Stimulated activated CD4-positive, alpha-beta T cell treated with anti-CD3 and anti-CD28 coated beads, TNF-alpha, amount 100 ng/mL, for 48 hours (primary cell): ENCODE measurements around the gene DLGAP1.
"Not testable (repeated sequence)": the region's sequence is repeated elsewhere in the genome, so short reads cannot be mapped to it uniquely, and the experiment has no call there.

Experiments used
- DNase-seq, 3 donors: peaks; one replicate each; pipeline ENCODE4 v3.0.0-alpha.2; 2020; ENCODE audit warnings: low read depth in 3 of 3

The DLGAP1 gene

DNA sequence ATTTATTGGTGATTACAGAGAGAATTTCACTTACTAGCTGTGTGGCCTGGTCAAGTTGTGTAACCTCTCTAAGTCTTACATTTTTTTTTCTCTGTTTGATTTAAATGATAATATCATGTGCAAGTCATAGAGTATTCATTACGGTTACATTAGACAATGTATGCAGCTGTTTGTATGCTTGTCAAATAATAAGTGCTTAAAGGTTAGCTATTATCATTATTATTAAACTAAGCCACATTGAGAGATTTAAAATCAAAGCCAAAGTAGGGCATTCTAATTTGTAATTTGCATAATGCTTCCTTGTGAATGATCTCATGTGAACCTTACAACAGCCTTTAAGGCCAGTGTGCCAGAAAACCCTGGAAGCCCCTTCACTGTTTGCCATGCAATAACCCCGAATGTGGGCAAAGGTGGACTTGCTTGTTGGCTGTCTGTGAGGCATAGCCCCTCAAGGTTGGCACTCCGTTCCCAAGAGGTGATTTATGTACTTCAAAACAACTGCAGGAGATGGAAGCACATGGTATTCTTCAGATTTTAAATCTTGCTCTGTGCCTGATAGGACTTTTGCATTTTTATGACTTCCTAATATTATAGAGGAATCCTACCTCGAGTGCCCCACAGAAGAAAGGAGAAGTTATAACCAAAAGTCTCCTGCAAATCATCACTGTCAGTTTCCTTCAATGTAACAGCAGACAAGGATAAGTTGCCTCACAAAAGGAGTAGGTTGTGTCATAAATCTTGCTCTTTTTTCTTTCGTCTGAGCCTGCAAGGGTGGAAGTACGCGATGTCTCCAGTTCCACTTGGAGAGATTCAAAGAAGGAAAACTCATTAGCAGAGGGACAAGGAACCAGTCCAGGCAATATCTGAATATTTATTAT lies 733.1 kb downstream of the DLGAP1 start:
- no peak for DNase-seq

DNA sequence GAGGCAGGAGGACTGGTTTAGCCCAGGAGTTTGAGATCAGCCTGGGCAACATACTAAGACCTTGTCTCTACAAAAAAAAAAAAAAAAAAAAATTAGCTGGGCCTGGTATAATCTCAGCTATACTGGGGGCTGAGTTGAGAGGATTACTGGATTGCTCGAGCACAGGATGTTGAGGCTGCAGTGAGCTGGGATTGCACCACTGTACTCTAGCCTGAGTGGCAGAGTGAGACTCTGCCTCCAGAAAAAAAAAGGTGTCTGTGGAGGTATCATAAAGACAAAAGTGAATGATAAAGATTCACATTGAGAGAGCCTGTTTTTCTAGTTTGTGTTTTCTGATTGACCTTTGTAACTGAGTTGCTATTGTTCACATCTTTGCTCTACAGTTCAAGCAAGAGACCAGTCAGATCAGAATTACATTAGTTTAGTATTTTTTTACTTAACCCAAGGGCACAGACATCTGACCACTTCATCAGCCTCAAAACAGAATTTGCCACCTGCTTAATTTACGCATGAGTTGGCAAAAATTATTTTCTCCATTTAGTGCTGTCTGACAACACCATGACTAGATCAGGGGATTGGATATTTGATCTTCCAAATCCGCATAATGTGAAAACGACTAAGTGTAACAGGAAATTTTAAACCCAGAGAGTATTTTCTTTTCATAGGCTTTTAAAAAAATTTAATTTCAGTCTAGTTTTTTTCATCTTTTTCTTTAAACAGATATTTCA lies 734.1 kb downstream of the DLGAP1 start:
- DNase-seq, result no peak

GRCh38 chr18:3720159-3720558 lies 734.9 kb downstream of the DLGAP1 start:
- DNase-seq, result no peak

DNA sequence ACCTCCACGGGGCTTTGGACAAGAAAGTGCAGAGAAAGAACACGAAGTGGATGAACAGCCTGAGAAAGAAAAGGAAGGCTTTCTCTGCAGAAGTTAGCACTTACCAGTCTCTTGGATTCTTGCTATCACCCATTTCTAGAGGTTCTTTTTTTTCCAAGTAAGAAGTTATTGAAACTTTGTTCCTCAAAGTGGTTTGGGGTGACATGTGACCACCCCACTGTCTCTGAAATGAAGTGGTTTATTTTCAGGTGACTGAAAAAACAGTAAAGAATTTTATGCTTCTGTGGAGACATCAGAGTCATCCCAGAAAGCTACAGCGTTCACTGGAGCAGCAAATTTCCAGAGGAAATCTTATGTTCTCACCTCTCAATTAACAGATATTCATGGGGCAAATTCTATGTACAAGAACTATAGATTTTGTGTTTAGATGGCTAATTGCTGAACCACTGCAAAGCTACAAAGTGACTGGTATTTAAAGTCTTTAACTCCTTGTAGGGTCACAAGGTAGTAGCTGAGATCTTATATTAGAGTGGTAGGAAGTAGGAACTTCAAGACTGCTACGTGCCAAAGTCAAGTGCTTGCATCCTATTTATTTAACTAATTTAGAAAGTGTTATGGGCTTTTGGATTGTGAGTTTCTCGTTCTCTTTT lies 737.6 kb downstream of the DLGAP1 start:
- no peak for DNase-seq

DNA sequence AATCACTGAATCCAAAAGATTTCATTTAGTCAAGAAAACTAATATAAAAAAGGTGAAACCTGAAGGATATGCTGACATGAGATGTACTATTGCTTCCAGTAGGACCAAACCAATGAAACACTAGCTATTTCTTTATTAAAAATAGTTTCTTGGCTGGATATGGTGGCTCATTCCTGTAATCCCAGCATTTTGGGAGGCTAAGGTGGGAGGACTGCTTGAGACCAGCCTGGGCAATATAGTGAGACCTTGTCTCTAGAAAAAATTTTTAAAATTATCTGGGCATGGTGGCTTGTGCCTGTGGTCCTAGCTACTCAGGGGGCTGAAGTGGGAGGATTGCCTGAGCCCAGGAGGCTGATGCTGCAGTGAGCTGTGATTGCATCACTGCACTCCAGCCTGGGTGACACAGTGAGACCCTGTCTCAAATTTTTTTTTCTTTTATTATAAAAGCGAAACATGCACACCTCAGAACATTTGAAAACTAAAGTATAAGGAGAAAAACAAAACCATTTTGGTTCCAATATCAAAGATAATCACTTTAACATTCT lies 738.9 kb downstream of the DLGAP1 start:
- no peak for DNase-seq

GRCh38 chr18:3715231-3716080 lies 739.7 kb downstream of the DLGAP1 start:
- DNase-seq, result no peak

DNA sequence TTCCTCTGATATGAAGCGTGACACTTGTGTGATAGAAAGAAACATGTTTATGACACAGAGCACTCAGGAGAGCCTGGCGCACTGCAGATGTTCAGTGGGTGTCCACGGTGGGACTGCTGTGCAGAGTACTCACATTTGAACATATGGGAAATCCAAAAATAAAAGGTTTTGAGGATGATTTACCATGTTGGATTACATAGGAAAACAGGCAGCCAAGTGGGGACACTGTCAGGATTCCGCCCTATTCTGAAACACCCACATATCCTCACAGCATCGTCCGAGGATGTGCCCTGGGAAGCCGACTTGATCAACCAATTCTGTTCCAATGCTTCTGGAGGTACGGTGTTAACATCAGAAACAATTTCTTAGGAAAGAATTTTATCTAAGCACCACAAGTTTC lies 741.4 kb downstream of the DLGAP1 start:
- DNase-seq, result no peak

GRCh38 chr18:3713166-3713565 lies 741.9 kb downstream of the DLGAP1 start:
- DNase-seq, result no peak

DNA sequence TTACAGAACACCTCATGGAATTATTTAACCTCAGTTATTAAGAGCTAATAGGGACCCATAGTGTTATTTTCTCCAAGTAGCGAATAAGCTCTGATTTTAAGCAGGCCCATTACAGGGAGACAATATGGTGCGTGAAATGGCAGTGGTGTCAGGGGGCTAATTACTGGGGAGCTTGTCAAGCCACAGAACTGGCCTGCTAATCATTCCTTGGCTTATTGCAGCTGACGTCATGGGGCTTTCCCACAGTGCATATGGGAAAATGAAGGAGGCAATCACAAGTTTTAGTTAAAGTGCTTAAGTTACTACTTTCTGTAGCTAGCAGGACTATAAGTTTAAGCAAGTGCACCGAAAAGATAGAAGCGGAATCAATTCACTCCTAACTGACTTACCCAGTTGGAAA lies 742.6 kb downstream of the DLGAP1 start:
- DNase-seq, result no peak

- DNase-seq, result no peak
Observed at GRCh38 chr18:3710712-3711301, 744.3 kb downstream of the DLGAP1 start.

DNA sequence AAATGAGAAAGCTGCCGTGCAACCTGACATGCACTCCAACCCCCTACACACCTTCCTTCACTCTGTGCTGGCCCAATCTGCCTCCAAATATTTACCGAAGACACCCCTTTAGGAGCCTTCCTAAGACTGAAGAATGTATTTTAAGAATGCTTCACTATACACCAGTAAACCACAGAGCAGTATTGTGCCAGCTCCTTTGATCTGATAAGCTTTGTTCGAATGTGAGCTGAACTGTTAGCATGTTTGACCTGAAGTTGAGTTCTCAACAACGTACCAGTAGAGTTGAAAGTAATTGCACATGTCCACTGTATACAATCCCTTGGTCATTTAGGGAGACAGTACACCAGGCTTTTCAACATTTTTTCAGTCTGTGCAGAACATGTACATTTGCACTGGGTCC lies 745.9 kb downstream of the DLGAP1 start:
- DNase-seq, result no peak

DNA sequence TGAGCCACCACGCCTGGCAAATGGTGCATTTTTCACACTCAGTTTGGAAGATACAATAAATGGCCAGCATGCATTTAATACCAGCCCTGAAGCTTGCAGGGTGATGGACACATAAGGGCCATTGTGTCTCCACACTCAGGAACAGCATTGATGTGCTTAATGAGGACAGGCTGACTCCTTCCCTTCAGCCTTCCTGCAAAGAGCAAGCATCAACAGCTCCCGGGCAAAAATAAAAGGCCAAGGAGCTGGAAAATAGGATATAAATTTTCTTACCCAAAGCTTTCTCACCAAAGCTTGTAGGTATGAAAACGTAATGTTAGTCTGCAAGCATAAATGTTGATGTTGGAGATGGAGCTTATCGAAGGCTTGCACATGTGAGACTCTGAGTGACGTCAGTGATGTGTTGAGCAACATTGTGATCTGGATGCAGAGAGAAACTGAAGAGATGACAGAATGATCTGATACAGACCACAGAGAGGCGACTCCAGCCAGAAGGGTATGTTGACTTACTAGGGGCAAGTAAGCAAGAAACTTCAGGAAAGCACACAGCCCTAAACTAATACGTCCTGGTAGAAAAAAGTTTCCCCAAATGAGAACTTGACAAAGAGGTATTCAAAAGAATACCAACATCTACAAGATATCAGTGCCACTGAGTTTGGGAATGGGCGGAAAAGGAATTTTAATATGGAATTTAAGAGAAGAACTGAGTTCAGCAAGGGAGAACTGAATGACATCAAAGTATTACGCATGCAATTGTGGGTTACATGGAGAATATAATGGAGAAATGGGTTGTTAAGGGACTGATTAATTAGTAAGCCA lies 748.6 kb downstream of the DLGAP1 start:
- DNase-seq, result no peak

DNA sequence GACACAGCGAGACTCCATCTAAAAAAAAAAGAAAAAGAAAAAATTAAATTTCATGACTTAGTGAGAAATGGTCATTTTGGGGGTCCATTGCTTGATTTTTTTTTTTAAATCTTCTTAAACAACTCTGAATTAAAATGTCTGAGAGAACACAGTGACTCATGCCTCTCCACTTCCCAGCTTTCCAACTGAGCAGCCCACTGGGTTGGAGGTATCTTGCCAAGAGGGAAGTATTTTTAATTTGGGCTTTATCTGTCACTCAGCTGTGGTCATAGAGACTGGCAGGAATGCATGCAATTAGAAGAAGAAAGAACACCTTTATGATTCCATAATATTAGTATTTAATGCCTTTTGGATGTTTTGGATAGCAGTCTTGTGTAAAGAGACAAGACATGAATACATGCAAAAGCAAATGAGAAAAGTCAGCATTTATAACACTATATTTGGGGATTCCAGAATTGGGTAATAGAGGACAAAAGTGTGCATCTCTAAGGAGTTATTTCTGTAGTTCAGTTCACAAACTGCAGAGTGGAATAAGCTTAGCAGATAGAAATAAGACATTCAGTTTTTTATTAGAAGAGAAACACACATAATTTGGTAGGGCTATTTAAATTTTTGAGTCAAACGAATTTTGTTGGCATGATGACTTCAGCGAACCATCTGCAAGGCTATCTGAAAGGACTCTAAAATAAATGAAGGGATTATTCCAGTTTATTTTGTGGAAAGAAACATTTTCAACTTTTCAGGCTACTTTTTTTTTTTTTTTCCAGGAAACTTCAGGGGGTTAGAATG lies 750.4 kb downstream of the DLGAP1 start:
- no peak for DNase-seq

DNA sequence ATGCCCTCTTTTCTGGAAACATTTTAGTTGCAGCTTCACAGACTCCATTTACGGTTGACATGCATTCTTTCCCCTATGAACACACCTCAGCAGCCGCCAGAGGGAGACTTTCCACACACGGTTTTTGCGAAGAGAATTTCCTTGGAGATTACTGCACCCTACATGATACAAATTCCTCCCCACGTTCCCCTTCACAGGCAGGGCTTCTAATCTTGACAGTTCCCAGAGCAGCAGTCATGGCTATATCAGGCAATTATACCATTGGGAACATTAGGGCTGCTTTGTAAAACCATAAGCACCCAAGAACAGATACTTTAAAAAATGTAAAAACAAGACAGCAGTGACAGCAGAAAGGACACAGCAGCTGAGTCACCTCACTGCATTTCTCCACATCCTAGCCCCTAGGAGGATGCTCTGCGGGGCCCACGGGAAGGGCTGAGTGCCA lies 751.4 kb downstream of the DLGAP1 start:
- no peak for DNase-seq

DNA sequence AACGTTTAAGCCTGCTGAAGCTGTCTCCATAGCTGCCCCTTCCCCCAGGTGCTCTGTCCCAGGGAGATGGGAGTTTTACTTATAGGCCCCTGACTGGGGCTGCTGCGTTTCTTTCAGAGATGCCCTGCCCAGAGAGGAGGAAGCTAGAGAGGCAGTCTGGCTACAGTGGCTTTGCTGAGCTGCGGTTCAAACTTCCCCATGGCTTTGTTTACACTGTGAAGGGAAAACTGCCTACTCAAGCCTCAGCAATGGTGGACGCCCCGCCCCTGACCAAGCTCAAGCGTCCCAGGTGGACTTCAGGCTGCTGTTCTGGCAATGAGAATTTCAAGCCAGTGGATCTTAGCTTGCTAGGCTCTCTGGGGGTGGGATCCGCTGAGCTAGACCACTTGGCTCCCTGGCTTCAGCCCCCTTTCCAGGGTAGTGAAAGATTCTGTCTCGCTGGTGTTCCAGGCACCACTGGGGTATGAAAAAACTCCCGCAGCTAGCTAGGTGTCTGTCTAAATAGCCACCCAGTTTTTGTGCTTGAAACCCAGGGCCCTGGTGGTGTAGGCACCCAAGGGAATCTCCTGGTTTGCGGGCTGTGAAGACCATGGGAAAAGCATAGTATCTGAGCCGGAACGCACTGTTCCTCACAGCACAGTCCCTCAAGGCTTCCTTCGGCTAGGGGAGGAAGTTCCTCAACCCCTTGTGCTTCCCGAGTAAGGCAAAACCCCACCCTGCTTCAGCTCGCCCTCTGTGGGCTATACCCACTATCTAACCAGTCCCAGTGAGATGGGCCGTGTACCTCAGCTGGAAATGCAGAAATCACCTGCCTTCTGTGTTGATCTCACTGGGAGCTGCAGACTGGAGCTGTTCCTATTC lies 755.2 kb downstream of the DLGAP1 start:
- not testable (repeated sequence) for DNase-seq

- DNase-seq, result not testable (repeated sequence)
Observed at GRCh38 chr18:3694030-3694778, 760.9 kb downstream of the DLGAP1 start.

- no peak for DNase-seq
Observed at GRCh38 chr18:3693410-3693809, 761.7 kb downstream of the DLGAP1 start.

GRCh38 chr18:3692691-3693090 lies 762.4 kb downstream of the DLGAP1 start:
- DNase-seq, result no peak
